ENCODE data around the gene GALNT2.

Gene GALNT2

DNA sequence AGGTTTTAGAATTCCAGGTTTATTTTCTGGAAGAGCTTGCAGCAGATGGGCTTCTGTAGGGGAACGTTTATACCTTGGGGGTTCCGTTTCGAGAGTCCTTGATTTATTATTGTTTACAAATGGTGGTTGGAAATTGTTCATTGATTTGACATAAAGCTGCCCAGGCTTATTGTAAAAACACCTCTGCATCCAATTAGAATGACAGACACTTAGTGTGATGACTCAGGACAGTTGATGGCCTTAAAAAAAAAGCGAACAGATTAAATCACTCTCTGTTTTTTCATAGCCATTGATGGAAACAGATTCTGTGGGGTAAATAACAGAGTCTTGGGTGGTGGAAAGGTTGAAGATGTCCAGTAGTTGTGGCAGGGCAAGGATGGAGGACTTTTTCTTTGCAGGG, 35.4 kb downstream of the GALNT2 start:
- no peak for TF ChIP-seq TAF1 (IDR thresholded peaks at IDR 0.05; ENCODE audit: borderline replicate concordance, insufficient read depth, low read length)
- TF ChIP-seq SIN3A (IDR thresholded peaks at IDR 0.05; ENCODE audit: borderline replicate concordance, insufficient read depth, low read length) = no peak
- TF ChIP-seq POLR2AphosphoS5 (IDR thresholded peaks at IDR 0.05; ENCODE audit: low read depth, low read length) = no peak
- TF ChIP-seq REST (IDR thresholded peaks at IDR 0.05; ENCODE audit: insufficient read depth in 1 of 2, low read depth in 2 of 2, low read length in 2 of 2) = no peak
- no peak for TF ChIP-seq FOXP2 (optimal IDR thresholded peaks at IDR 0.05; ENCODE audit: borderline replicate concordance, extremely low read depth, extremely low read length, insufficient read depth)

- no peak for TF ChIP-seq REST (IDR thresholded peaks at IDR 0.05; ENCODE audit: insufficient read depth in 1 of 2, low read depth in 2 of 2, low read length in 2 of 2)
- no peak for TF ChIP-seq TAF1 (IDR thresholded peaks at IDR 0.05; ENCODE audit: borderline replicate concordance, insufficient read depth, low read length)
- no peak for TF ChIP-seq POLR2AphosphoS5 (IDR thresholded peaks at IDR 0.05; ENCODE audit: low read depth, low read length)
- no peak for TF ChIP-seq SIN3A (IDR thresholded peaks at IDR 0.05; ENCODE audit: borderline replicate concordance, insufficient read depth, low read length)
- no peak for TF ChIP-seq FOXP2 (optimal IDR thresholded peaks at IDR 0.05; ENCODE audit: borderline replicate concordance, extremely low read depth, extremely low read length, insufficient read depth)
Measured at GRCh38 chr1:230103306-230104173, 36.5 kb downstream of the GALNT2 start.

DNA sequence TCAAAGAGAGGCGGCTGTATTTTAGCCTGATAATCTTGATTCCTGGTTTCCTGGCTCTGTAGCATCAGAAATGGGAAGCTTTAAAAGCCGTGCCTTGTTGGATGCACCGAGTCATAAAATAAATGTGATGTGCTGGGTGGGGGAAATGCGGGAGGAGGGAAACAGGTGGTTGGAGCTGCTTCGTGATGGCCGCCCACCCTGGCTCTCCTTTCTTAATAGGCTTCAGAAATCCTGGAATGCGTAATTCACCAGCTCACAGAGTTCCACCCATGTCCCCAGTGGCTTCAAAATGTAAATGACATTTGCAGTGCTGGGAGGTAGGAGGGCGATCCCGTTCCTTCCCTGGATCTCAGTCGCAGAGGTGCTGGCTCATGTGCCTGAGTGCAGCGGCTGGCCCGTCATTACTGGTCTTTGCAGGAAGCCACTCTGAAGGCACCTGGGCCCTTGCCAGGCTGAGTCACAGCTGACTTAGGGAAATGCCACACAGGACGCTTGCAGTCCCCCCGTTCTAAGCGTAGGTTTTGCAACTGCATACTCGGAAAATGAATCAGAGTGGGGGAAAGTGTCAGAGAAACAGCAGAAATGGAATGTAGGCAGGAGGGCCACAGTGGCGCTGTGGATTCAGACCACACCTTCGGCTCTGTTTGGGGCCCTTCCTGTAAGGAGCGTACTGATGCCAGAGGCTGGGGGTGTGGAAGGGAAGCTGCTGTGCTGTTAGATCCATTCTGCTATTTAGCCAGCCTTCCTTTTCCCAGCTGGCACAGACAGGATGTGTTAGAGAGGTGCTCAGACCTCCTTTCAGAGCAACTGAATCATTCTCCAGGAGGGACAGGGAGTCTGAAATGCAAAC, 37.6 kb downstream of the GALNT2 start:
- TF ChIP-seq TAF1 (IDR thresholded peaks at IDR 0.05; ENCODE audit: borderline replicate concordance, insufficient read depth, low read length) (peak; percentile 30; the same call in 1 of the 2 replicates), REST (IDR thresholded peaks at IDR 0.05; ENCODE audit: insufficient read depth in 1 of 2, low read depth in 2 of 2, low read length in 2 of 2) (peak in 1 of 2 experiments; percentile 55; a peak in 1 of 4 replicates), POLR2AphosphoS5 (IDR thresholded peaks at IDR 0.05; ENCODE audit: low read depth, low read length) (no peak; the same call in 1 of the 2 replicates), SIN3A (IDR thresholded peaks at IDR 0.05; ENCODE audit: borderline replicate concordance, insufficient read depth, low read length) (0 out of 2 replicates have a peak, but pooled peaks have one; percentile 80)

GRCh38 chr1:230105245-230105753, 38.3 kb downstream of the GALNT2 start:
- no peak for TF ChIP-seq SIN3A (IDR thresholded peaks at IDR 0.05; ENCODE audit: borderline replicate concordance, insufficient read depth, low read length)
- no peak for TF ChIP-seq REST (IDR thresholded peaks at IDR 0.05; ENCODE audit: insufficient read depth in 1 of 2, low read depth in 2 of 2, low read length in 2 of 2)
- TF ChIP-seq TAF1 (IDR thresholded peaks at IDR 0.05; ENCODE audit: borderline replicate concordance, insufficient read depth, low read length) = no peak
- TF ChIP-seq POLR2AphosphoS5 (IDR thresholded peaks at IDR 0.05; ENCODE audit: low read depth, low read length) = no peak
- no peak for TF ChIP-seq FOXP2 (optimal IDR thresholded peaks at IDR 0.05; ENCODE audit: borderline replicate concordance, extremely low read depth, extremely low read length, insufficient read depth)
